NCI-H510A treated with DMSO at 0.1 percent for 48 hours (cell line): ENCODE measurements around the gene AGO4.

ENCODE experiments used
- DNase-seq: peaks from one replicate; lab custom pipeline; 2025; lab: John Stamatoyannopoulos, UW

The AGO4 gene

GRCh38 chr1:35894656-35895055 lies 86.8 kb downstream of the AGO4 start:
- DNase-seq: no peak

- no peak for DNase-seq
Observed at GRCh38 chr1:35899941-35900340, 92.1 kb downstream of the AGO4 start.

GRCh38 chr1:35901235-35901634 lies 93.4 kb downstream of the AGO4 start:
- no peak for DNase-seq

- no peak for DNase-seq
Observed at GRCh38 chr1:35902671-35903070, 94.9 kb downstream of the AGO4 start.
